Measurements from ENCODE around the gene PPP1R12C.
"Not testable (repeated sequence)": the region's sequence is repeated elsewhere in the genome, so short reads cannot be mapped to it uniquely, and the experiment has no call there.

PPP1R12C gene

GRCh38 chr19:55109527-55110291 lies 7.7 kb downstream of the PPP1R12C start:
- no peak for FAIRE-seq

- not testable (repeated sequence) for FAIRE-seq
Observed at GRCh38 chr19:55107252-55107651, 10.2 kb downstream of the PPP1R12C start.

- FAIRE-seq = no peak
Observed at GRCh38 chr19:55106591-55106990, 10.8 kb downstream of the PPP1R12C start.

GRCh38 chr19:55105237-55105636 lies 12.2 kb downstream of the PPP1R12C start:
- no peak for FAIRE-seq

GRCh38 chr19:55103190-55103589 lies 14.2 kb downstream of the PPP1R12C start:
- FAIRE-seq = no peak

GRCh38 chr19:55101261-55101660 lies 16.2 kb downstream of the PPP1R12C start:
- FAIRE-seq = no peak

- no peak for FAIRE-seq
Observed at GRCh38 chr19:55099557-55100506, 17.6 kb downstream of the PPP1R12C start.

- no peak for FAIRE-seq
Observed at GRCh38 chr19:55098716-55099556, 18.5 kb downstream of the PPP1R12C start.

- no peak for FAIRE-seq
Observed at GRCh38 chr19:55097864-55098715, 19.3 kb downstream of the PPP1R12C start.

- no peak for FAIRE-seq
Observed at GRCh38 chr19:55096061-55096701, 21.3 kb downstream of the PPP1R12C start.

GRCh38 chr19:55095260-55096060 lies 22.0 kb downstream of the PPP1R12C start:
- FAIRE-seq = no peak

- FAIRE-seq = no peak
Observed at GRCh38 chr19:55094456-55095259, 22.8 kb downstream of the PPP1R12C start.

GRCh38 chr19:55092423-55093318 lies 24.8 kb downstream of the PPP1R12C start:
- FAIRE-seq = no peak

- no peak for FAIRE-seq
Observed at GRCh38 chr19:55091955-55092354, 25.5 kb downstream of the PPP1R12C start.

GRCh38 chr19:55091126-55091910 lies 26.1 kb downstream of the PPP1R12C start:
- no peak for FAIRE-seq

- FAIRE-seq = no peak
Observed at GRCh38 chr19:55090564-55090963, 26.9 kb downstream of the PPP1R12C start.

GRCh38 chr19:55089342-55089944 lies 28.0 kb downstream of the PPP1R12C start:
- FAIRE-seq = no peak
